ENCODE results near the gene ADGRG6. TPM values are rescaled to one million over a fixed set of nuclear protein-coding genes. Genes with fewer than 3 reads are reported as not detected.

The ADGRG6 gene
- total RNA-seq, 2 donors from 2014 or later, result 6.4 to 6.8 TPM

DNA sequence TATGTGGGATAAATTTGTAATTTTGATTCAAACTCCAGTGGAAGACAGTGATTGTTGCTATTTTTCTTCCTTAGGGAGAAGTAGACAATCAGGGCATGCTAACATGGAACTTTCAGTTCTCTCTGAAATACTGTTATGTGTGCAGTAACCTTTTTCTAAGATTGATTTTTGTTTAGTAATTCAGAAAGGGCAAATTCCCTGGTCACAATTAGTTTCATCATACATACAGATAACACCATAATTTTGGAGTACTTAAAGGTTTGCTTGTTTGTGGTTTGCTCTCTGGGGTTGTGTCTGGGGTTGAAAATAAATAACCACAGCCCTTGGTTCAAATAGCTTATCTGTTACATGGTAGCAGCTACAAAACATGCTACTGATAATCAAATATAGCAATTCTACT, 34.4 kb downstream of the ADGRG6 start:
- no peak for DNase-seq (ENCODE audit: low spot score)
- no peak overlapping the region for H3K4me3 ChIP-seq
- H3K9me3 ChIP-seq, result no peaks in the 10 kb centered on the region
- ATAC-seq (ENCODE audit: insufficient number of reproducible peaks, low FRiP score, low read depth), result no peak
- H3K27me3 ChIP-seq (replicated peaks; ENCODE audit: insufficient read depth), result no peaks in the 10 kb centered on the region
- no peak overlapping the region for H3K27ac ChIP-seq
- no peaks in the 10 kb centered on the region for H3K4me1 ChIP-seq (ENCODE audit: control insufficient read depth in 1 of 2, low read depth in 2 of 2)
- no peaks in the 10 kb centered on the region for H3K36me3 ChIP-seq
- TF ChIP-seq, protein P1, sequence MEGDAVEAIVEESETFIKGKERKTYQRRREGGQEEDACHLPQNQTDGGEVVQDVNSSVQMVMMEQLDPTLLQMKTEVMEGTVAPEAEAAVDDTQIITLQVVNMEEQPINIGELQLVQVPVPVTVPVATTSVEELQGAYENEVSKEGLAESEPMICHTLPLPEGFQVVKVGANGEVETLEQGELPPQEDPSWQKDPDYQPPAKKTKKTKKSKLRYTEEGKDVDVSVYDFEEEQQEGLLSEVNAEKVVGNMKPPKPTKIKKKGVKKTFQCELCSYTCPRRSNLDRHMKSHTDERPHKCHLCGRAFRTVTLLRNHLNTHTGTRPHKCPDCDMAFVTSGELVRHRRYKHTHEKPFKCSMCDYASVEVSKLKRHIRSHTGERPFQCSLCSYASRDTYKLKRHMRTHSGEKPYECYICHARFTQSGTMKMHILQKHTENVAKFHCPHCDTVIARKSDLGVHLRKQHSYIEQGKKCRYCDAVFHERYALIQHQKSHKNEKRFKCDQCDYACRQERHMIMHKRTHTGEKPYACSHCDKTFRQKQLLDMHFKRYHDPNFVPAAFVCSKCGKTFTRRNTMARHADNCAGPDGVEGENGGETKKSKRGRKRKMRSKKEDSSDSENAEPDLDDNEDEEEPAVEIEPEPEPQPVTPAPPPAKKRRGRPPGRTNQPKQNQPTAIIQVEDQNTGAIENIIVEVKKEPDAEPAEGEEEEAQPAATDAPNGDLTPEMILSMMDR (IDR thresholded peaks at IDR 0.05), result no peak

DNA sequence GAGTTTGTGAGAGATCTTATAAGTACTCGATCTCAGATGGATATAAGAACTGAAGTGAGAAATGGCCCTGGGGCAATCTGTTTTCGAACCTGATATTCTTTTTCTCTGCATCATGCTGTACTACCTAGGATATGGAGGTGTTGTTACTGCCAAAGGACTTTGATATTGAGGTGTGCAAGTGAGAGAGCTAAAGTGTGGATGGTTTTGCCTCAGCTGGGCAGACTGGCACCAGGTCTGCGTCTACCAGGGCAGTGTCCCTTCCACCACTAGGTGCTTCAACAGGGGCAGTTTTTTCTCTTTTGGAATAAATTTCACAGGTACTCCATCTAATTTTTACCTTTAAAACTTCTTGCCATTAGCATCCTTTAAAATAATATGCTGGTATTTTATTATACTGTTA, 35.0 kb downstream of the ADGRG6 start:
- Histone ChIP-seq H3K27ac (no peak overlapping the region), H3K27me3 (replicated peaks; ENCODE audit: insufficient read depth) (no peaks in the 10 kb centered on the region), H3K4me1 (ENCODE audit: control insufficient read depth in 1 of 2, low read depth in 2 of 2) (no peaks in the 10 kb centered on the region), H3K4me3 (no peak overlapping the region), H3K9me3 (no peaks in the 10 kb centered on the region), H3K36me3 (no peaks in the 10 kb centered on the region)
- DNase-seq (ENCODE audit: low spot score) (no peak), ATAC-seq (ENCODE audit: insufficient number of reproducible peaks, low FRiP score, low read depth) (no peak)
- TF ChIP-seq, protein P1 (IDR thresholded peaks at IDR 0.05), result no peak

DNA sequence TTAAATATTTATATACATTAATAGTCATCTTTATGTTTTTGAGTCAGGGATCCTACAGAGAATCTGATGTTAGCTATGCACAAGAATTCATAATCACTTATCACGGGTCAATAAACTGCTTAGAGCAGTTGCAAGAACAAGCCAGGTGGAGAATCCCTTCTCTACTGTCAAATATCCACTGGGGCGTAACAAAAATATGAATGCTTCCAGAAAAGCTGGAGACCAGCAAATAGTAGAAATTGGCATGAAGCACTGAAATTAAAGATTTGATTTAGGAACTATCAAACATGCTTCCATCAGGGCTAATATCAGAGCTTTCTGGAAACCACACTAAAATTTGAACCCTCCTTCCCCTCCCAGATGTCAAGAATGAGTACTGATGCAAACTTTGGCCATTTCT, 37.3 kb downstream of the ADGRG6 start:
- H3K9me3 ChIP-seq, result no peaks in the 10 kb centered on the region
- H3K27me3 ChIP-seq (replicated peaks; ENCODE audit: insufficient read depth), result no peaks in the 10 kb centered on the region
- TF ChIP-seq, protein P1 (IDR thresholded peaks at IDR 0.05), result no peak
- H3K4me1 ChIP-seq (ENCODE audit: control insufficient read depth in 1 of 2, low read depth in 2 of 2), result no peaks in the 10 kb centered on the region
- H3K4me3 ChIP-seq, result no peak overlapping the region
- H3K27ac ChIP-seq, result no peak overlapping the region
- no peaks in the 10 kb centered on the region for H3K36me3 ChIP-seq
- no peak for DNase-seq (ENCODE audit: low spot score)
- no peak for ATAC-seq (ENCODE audit: insufficient number of reproducible peaks, low FRiP score, low read depth)

DNA sequence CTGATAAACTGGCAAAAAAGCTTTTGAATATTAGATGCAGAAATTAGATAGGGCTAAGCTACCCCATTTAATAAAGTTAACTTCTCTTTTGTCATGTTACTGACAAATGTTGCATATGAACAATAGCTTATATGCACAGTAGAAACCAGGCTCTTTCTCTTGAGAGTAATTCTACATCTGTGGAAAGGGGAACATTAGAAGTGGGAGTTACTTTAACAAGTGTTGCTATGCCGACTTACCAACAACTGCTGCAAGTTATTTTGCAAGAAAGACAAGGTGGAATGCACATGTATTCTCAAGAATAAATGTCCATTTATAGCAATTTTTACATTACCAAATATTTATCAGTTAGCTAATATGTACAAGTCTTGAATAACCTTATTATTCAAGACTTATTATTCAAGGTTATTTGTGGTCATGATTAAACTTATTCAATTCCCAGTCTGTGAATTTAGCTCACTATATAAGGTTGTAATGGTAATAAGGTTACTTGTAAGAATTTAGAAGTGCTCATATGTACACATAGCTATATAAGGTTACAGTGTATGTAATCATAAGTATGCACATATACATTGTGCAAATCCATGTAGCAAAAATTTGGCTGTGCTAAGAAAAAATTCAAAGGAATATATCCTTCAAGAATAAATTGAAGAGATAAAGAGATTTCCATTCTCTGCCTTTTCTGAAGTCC, 38.3 kb downstream of the ADGRG6 start:
- Histone ChIP-seq H3K4me3 (no peak overlapping the region), H3K4me1 (ENCODE audit: control insufficient read depth in 1 of 2, low read depth in 2 of 2) (no peaks in the 10 kb centered on the region), H3K27ac (no peak overlapping the region), H3K36me3 (no peaks in the 10 kb centered on the region), H3K9me3 (no peaks in the 10 kb centered on the region), H3K27me3 (replicated peaks; ENCODE audit: insufficient read depth) (no peaks in the 10 kb centered on the region)
- DNase-seq (ENCODE audit: low spot score) (no peak), ATAC-seq (ENCODE audit: insufficient number of reproducible peaks, low FRiP score, low read depth) (no peak)
- TF ChIP-seq, protein P1 (IDR thresholded peaks at IDR 0.05), result no peak

DNA sequence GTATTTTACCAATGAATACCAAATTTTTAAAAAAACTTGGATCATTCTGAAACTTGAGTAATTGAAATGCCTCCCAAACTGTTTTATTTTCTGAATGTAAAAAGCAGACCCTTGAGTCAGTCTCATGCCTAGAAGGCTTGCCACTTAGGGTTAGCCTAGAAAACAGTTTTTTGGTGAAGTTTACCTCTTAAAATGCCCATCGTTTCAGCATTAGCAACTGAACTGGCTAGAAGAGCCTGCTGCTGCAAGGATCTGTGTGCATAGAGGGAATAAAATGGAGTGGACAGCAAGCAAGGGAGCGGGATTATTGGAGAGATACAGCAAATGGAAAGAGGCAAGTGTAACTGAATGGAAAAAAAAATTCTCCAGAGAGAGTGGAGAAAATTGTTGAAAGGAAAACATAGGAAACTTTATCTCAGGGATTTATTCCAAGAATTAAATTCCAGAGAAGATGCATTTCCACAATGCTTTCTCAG, 40.1 kb downstream of the ADGRG6 start:
- H3K27ac ChIP-seq, result no peak overlapping the region
- H3K27me3 ChIP-seq (replicated peaks; ENCODE audit: insufficient read depth), result no peaks in the 10 kb centered on the region
- TF ChIP-seq, protein P1 (IDR thresholded peaks at IDR 0.05), result no peak
- H3K36me3 ChIP-seq, result no peaks in the 10 kb centered on the region
- H3K4me3 ChIP-seq, result no peak overlapping the region
- DNase-seq (ENCODE audit: low spot score) (no peak), ATAC-seq (ENCODE audit: insufficient number of reproducible peaks, low FRiP score, low read depth) (no peak)
- H3K9me3 ChIP-seq, result no peaks in the 10 kb centered on the region
- no peaks in the 10 kb centered on the region for H3K4me1 ChIP-seq (ENCODE audit: control insufficient read depth in 1 of 2, low read depth in 2 of 2)

Measured in thoracic aorta (tissue), 2 donors.